Posterior vena cava (tissue), 2 donors: Measurements from ENCODE around the gene UHRF2. TPM values are rescaled to one million over a fixed set of nuclear protein-coding genes. Genes with fewer than 3 reads are reported as not detected.

Experiments used
- DNase-seq: peaks from one replicate; pipeline ENCODE4 v3.0.0-alpha.2; 2020; ENCODE audit warnings: low spot score
- intact Hi-C, 2 donors: fragments of 100-400 bp; cut with DNase I; formaldehyde crosslinking; loops; one replicate each; pipeline versions ENCODE4 v1.14.1 to v1.14.2; 2022 to 2023
- total RNA-seq, 2 donors: library from RNA; stranded (reverse); fragmentation: NEBNext Ultra II Directional; extraction: Animal tissue kit (Norgen Biotek cat#: 25700); gene quantifications; one replicate each; pipeline ENCODE4 v1.2.1, GENCODE V29; 2021
- donor health status: DM: yes; HTN: yes; CAD: no.
- donor health status: DM: yes; HTN: yes; CAD: no.

UHRF2 gene
- total RNA-seq, 2 donors from 2014 or later: 36.2 to 41.0 TPM

GRCh38 chr9:6543204-6543603, 130.2 kb downstream of the UHRF2 start:
- DNase-seq: no peak
- intact Hi-C loops: loop anchor here in 1 of 2 donors (5.0 kb wide), 1 partner anchor 606 kb away; no protein-coding TSS in a partner anchor

DNA sequence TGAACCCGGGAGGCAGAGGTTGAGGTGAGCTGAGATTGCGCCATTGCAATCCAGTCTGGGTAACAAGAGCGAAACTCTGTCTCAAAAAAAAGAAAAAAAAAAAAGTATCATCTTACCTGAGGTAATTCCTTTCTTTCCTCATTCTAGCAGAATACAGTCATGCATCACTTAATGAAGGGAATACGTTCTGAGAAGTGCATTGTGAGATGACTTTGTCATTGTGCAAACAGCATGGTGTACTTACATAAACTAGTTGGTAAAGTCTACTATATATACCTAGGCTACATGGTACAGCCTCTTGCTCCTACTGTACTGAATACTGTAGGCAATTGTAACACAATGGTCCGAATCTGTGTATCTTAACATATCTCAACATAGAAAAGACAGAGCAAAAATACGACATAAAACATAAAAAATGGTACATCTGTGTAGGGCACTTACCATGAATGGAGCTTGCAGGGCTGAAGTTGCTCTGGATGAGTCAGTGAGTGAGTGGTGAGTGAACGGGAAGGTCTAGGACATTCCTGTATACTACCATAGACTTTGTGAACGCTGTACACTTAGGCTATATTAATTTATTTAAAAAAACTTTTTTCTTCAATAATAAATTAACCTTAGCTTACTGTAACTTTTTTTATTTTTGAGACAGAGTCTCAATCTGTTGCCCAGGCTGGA, 132.2 kb downstream of the UHRF2 start:
- no peak for DNase-seq
- intact Hi-C loops: no loop called here

DNA sequence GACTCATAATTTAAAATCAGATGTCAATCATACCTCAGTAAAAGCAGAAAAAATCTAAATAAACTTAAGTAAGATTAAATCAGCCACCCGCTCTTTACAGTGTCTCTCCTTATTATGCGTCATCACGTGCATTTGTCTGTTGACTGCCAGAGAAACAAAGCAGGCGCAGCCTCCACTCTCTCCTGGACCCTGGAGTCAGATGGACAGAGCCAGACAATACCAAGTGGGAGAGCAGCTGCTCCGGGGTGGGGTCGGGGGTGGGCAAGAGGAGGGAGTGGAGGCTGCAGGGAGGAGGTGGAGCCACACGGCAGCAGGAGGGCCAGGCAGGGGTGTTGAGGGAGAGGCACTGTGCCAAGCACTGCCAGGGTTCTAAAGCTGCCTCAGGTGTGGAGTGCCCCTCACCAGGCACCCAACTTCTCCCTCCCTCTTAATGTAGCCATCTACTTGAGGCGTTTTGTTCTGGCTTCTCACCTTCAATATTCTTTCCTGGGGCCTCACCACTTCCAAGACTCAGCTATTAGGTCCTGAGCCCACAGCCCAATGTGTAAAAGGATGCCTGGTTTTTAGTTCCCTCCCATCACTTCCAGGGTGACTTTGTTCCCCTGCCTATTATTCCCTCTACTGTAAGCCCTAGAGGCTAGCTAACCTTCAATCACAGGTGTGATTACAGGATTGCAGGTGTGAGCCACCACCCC, 136.3 kb downstream of the UHRF2 start:
- intact Hi-C loops: loop anchor here in 1 of 2 donors (1.0 kb wide), 1 partner anchor 10 kb away; no protein-coding TSS in a partner anchor
- no peak for DNase-seq

GRCh38 chr9:6551136-6551535, 138.1 kb downstream of the UHRF2 start:
- no peak for DNase-seq
- intact Hi-C loops: no loop called here

- no peak for DNase-seq
- intact Hi-C loops: no loop called here
Measured at GRCh38 chr9:6552033-6552432, 139.0 kb downstream of the UHRF2 start.

- no peak for DNase-seq
- intact Hi-C loops: no loop called here
Measured at GRCh38 chr9:6552498-6553121, 139.6 kb downstream of the UHRF2 start.

DNA sequence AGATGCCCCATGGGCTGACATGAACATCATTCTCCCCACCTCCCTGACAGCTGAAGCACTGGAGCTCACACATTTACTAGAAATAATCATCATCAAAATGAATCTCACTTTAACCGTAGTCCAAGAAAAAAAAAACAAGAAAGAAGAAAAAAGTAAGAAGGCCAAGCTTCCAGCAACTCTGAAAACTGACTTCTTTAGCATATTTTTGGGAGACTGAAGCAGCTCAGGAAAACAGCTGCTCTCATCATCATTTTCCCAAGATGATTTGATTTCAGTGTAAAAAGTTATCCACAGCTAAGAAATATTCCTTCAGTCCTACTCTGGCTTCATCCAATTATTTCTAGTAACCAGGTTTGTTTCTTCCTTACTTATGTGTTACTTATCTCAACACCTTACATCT, 140.9 kb downstream of the UHRF2 start:
- no peak for DNase-seq
- intact Hi-C loops: no loop called here

Other genes with a start within 250 kb of the UHRF2 start
- 10 to 100 TPM; 83.1 to 93.8 TPM for gene IL33, start 197.4 kb upstream of the UHRF2 start, total RNA-seq
- not detected for gene TPD52L3, start 84.8 kb upstream of the UHRF2 start, total RNA-seq
- under 1 TPM; 0.32 to 0.52 TPM for gene GLDC, start 232.5 kb downstream of the UHRF2 start, total RNA-seq